GM23248 (cell line): ENCODE data around the gene BCL7B.

Experiments used
- EZH2 ChIP-seq: fragments of 200-600 bp; sonication (generic); IDR thresholded peaks from 2 replicates; pipeline ENCODE4 v1.6.1; 2018; ENCODE audit warnings: antibody characterized with exemption, mild to moderate bottlenecking; ENCODE audit not compliant: insufficient read depth, poor library complexity, severe bottlenecking
- EZH2phosphoT487 ChIP-seq: fragments of 200-600 bp; sonication (generic); IDR thresholded peaks from 2 replicates; pipeline ENCODE4 v1.6.1; 2018; ENCODE audit warnings: antibody characterized with exemption, moderate library complexity, mild to moderate bottlenecking, low read depth; ENCODE audit not compliant: insufficient read depth

DNA sequence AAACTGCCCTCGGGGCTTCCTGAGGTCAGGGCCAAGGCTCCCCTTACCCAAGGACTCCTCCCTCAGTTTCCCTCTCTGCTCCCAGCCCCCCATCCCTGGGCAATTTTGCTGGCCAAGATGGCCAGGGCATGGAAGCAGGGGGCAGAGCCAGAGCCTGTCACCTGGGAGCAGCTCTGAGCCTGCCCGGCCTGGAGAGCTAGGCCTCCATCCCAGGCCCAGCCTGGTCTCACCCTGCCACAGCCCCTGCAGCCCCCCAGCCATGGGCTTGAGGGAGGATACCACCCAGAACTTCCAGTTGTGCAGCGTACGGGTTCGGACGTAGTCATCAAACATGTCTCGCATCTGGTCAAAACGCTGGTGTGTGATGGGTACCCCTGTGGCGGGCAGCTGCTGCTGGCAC lies 37.9 kb upstream of the BCL7B start:
- TF ChIP-seq EZH2 (no peak), EZH2phosphoT487 (no peak)
